ENCODE results near the gene DUSP1. TPM values are rescaled to one million over a fixed set of nuclear protein-coding genes. Genes with fewer than 3 reads are reported as not detected.

Gene DUSP1
- total RNA-seq, 1 experiment from 2014 or later, result 16.6 TPM

DNA sequence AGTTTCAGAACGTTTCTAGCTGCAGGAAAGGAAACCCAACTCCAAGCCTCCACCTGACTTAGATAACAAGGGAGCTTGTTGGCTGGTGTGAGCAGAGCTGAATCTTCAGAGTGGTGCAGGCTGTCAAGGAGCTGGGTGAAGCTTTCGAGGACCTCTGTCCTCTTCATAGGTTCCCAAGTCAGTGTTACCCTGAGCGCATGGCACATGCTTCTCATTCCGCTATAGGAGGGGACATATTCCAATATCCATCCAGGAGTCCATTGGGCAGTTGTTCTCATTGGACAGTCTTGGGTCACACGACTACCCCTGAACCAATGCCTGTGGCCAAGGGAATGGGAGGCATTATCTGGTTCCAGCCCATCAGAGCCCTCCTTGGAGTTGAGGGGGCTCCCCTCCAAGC is 50.3 kb downstream of the DUSP1 start:
- H3K9me3 ChIP-seq (ENCODE audit: control insufficient read depth in 1 of 2, insufficient read depth in 1 of 2, low read depth in 1 of 2, low read length in 2 of 2), result no peaks in the 10 kb centered on the region
- ATAC-seq (no peak), DNase-seq (ENCODE audit: low read depth, low spot score) (no peak)
- ChIA-PET RAD21 (ENCODE audit: low non-redundant PET in 1 of 2, low total read pairs in 2 of 2, uncharacterized antibody in 2 of 2, unreplicated experiment in 2 of 2) (no interaction called here), CTCF (interaction anchor here (1.9 kb wide), 1 partner anchor 212 kb away, joined by 5 read pairs; no protein-coding TSS in a partner anchor), POLR2A (no interaction called here)
- no peak overlapping the region for H3K4me2 ChIP-seq (ENCODE audit: low read length)
- H3K9me2 ChIP-seq (ENCODE audit: insufficient read depth), result no peaks in the 10 kb centered on the region
- no peak overlapping the region for H3K4me3 ChIP-seq (replicated peaks in 1 of 2; ENCODE audit: low read depth in 1 of 2, low read length in 2 of 2)
- no peaks in the 10 kb centered on the region for H3K36me3 ChIP-seq (ENCODE audit: control insufficient read depth in 1 of 2, insufficient read depth in 2 of 2, low read length in 2 of 2)
- H3K27ac ChIP-seq (ENCODE audit: low read depth, low read length), result no peak overlapping the region
- no peaks in the 10 kb centered on the region for H4K20me1 ChIP-seq (ENCODE audit: insufficient read depth)
- no TSS peak for BruUV-seq (replicated peaks)
- H3K9ac ChIP-seq (ENCODE audit: low read length), result no peak overlapping the region
- intact Hi-C loops (cut with micrococcal nuclease), result no loop called here
- H3K27me3 ChIP-seq (ENCODE audit: insufficient read depth, low read length), result no peaks in the 10 kb centered on the region
- TF ChIP-seq TCF7L2 (IDR thresholded peaks at IDR 0.05; ENCODE audit: borderline replicate concordance, extremely low read depth, insufficient read depth, insufficient read length) (no peak), SP1 (IDR thresholded peaks at IDR 0.05; ENCODE audit: low read depth) (no peak), FOSL1 (IDR thresholded peaks at IDR 0.05; ENCODE audit: low read depth) (no peak), EGR1 (IDR thresholded peaks at IDR 0.05; ENCODE audit: low read depth) (no peak), EZH2 (IDR thresholded peaks at IDR 0.05) (no peak), EZH2phosphoT487 (IDR thresholded peaks at IDR 0.05; ENCODE audit: borderline replicate concordance) (no peak), SIN3A (IDR thresholded peaks at IDR 0.05; ENCODE audit: low read depth) (no peak), ELF1 (IDR thresholded peaks at IDR 0.05; ENCODE audit: borderline replicate concordance, low read depth) (no peak), JUND (IDR thresholded peaks at IDR 0.05) (no peak), CBX3 (IDR thresholded peaks at IDR 0.05; ENCODE audit: low read depth) (no peak), RAD21 (IDR thresholded peaks at IDR 0.05; ENCODE audit: low read depth) (no peak), ATF3 (IDR thresholded peaks at IDR 0.05) (no peak), MAX (IDR thresholded peaks at IDR 0.05) (no peak), POLR2A (IDR thresholded peaks at IDR 0.05; ENCODE audit: borderline replicate concordance, extremely low read depth, insufficient read depth, insufficient read length) (no peak), SRF (IDR thresholded peaks at IDR 0.05; ENCODE audit: low read depth) (no peak), ZNF274 (IDR thresholded peaks at IDR 0.05; ENCODE audit: low read depth, low read length) (no peak)
- TF ChIP-seq, protein P1, sequence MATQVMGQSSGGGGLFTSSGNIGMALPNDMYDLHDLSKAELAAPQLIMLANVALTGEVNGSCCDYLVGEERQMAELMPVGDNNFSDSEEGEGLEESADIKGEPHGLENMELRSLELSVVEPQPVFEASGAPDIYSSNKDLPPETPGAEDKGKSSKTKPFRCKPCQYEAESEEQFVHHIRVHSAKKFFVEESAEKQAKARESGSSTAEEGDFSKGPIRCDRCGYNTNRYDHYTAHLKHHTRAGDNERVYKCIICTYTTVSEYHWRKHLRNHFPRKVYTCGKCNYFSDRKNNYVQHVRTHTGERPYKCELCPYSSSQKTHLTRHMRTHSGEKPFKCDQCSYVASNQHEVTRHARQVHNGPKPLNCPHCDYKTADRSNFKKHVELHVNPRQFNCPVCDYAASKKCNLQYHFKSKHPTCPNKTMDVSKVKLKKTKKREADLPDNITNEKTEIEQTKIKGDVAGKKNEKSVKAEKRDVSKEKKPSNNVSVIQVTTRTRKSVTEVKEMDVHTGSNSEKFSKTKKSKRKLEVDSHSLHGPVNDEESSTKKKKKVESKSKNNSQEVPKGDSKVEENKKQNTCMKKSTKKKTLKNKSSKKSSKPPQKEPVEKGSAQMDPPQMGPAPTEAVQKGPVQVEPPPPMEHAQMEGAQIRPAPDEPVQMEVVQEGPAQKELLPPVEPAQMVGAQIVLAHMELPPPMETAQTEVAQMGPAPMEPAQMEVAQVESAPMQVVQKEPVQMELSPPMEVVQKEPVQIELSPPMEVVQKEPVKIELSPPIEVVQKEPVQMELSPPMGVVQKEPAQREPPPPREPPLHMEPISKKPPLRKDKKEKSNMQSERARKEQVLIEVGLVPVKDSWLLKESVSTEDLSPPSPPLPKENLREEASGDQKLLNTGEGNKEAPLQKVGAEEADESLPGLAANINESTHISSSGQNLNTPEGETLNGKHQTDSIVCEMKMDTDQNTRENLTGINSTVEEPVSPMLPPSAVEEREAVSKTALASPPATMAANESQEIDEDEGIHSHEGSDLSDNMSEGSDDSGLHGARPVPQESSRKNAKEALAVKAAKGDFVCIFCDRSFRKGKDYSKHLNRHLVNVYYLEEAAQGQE (IDR thresholded peaks at IDR 0.05; ENCODE audit: low read depth), result no peak
- TF ChIP-seq, protein P2, sequence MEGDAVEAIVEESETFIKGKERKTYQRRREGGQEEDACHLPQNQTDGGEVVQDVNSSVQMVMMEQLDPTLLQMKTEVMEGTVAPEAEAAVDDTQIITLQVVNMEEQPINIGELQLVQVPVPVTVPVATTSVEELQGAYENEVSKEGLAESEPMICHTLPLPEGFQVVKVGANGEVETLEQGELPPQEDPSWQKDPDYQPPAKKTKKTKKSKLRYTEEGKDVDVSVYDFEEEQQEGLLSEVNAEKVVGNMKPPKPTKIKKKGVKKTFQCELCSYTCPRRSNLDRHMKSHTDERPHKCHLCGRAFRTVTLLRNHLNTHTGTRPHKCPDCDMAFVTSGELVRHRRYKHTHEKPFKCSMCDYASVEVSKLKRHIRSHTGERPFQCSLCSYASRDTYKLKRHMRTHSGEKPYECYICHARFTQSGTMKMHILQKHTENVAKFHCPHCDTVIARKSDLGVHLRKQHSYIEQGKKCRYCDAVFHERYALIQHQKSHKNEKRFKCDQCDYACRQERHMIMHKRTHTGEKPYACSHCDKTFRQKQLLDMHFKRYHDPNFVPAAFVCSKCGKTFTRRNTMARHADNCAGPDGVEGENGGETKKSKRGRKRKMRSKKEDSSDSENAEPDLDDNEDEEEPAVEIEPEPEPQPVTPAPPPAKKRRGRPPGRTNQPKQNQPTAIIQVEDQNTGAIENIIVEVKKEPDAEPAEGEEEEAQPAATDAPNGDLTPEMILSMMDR (IDR thresholded peaks at IDR 0.05 in 2 of 3, conservative IDR thresholded peaks at IDR 0.05 in 1 of 3; ENCODE audit: borderline replicate concordance in 1 of 3, insufficient read depth in 1 of 3, low read depth in 2 of 3, low read length in 2 of 3), result no peak
- no peaks in the 10 kb centered on the region for H3K79me2 ChIP-seq (ENCODE audit: insufficient read depth, low read length)
- peaks cover 0 to 9% of the 10 kb centered on the region in 2 experiments; a peak in 1 of 4 replicates for H3K4me1 ChIP-seq (ENCODE audit: control insufficient read depth in 1 of 2, insufficient read depth in 2 of 2, low read length in 2 of 2)
- no peak overlapping the region for H2AFZ ChIP-seq (ENCODE audit: low read depth, low read length, poor library complexity, severe bottlenecking)

All from HCT116 (cell line).